Keratinocyte (primary cell): ENCODE results near the gene NFAT5.
"Not testable (repeated sequence)": the region's sequence is repeated elsewhere in the genome, so short reads cannot be mapped to it uniquely, and the experiment has no call there.

Experiments used
- CTCF ChIP-seq, 3 experiments: IDR thresholded peaks in 1 of 3; conservative IDR thresholded peaks in 1 of 3; optimal IDR thresholded peaks in 1 of 3; 2 replicates in 2 of 3; 3 replicates in 1 of 3; pipeline versions ENCODE3 to v1.5.1; 2011; ENCODE audit warnings: low read length in 3 of 3, mild to moderate bottlenecking in 3 of 3, moderate library complexity in 2 of 3, control low read depth in 1 of 3, inconsistent platforms in 1 of 3; ENCODE audit not compliant: insufficient read depth in 2 of 3; ENCODE audit errors: extremely low read depth in 1 of 3
- EZH2 ChIP-seq: IDR thresholded peaks from one replicate; pipeline ENCODE4 v1.6.1; 2012; ENCODE audit warnings: inconsistent platforms, mild to moderate bottlenecking, low read length, moderate library complexity

GRCh38 chr16:69636563-69637146 is 70.9 kb downstream of the NFAT5 start:
- TF ChIP-seq CTCF (optimal IDR thresholded peaks at IDR 0.05 in 1 of 3, IDR thresholded peaks at IDR 0.05 in 1 of 3, conservative IDR thresholded peaks at IDR 0.05 in 1 of 3; ENCODE audit: extremely low read depth in 1 of 3, insufficient read depth in 2 of 3, low read length in 3 of 3); EZH2: not testable (repeated sequence)
